Effector memory CD8-positive, alpha-beta T cell (primary cell): ENCODE measurements around the gene NBAS.

ENCODE experiments used
- ATAC-seq: fragments of 150-1000 bp; cut with Tn5 transposase; replicated peaks from 2 replicates; pipeline ENCODE4 v1.10.0; 2021; ENCODE audit warnings: mild to moderate bottlenecking, moderate library complexity
- DNase-seq, 3 experiments: peaks; one replicate each; pipeline ENCODE4 v3.0.0; 2021
- H3K27ac Mint-ChIP-seq, 2 donors: one replicate each; pipeline ENCODE4 v1.8.0; 2022; ENCODE audit warnings: mild to moderate bottlenecking in 2 of 2, mixed read lengths in 2 of 2, moderate library complexity in 2 of 2
- H3K27me3 Mint-ChIP-seq, 2 donors: one replicate each; pipeline ENCODE4 v1.8.0; 2022; ENCODE audit warnings: mixed read lengths in 2 of 2
- H3K36me3 Mint-ChIP-seq: one replicate; pipeline ENCODE4 v1.8.0; 2022; ENCODE audit warnings: mild to moderate bottlenecking, moderate library complexity, mixed read lengths; ENCODE audit not compliant: insufficient read depth
- H3K4me1 Mint-ChIP-seq, 2 donors: one replicate each; pipeline ENCODE4 v1.8.0; 2022; ENCODE audit warnings: low read depth in 2 of 2, mixed read lengths in 2 of 2
- H3K4me3 Mint-ChIP-seq, 2 donors: one replicate each; pipeline ENCODE4 v1.8.0; 2022; ENCODE audit warnings: mild to moderate bottlenecking in 2 of 2, mixed read lengths in 2 of 2, moderate library complexity in 2 of 2
- H3K9me3 Mint-ChIP-seq, 2 donors: one replicate each; pipeline ENCODE4 v1.8.0; 2022; ENCODE audit warnings: mixed read lengths in 2 of 2

NBAS gene

DNA sequence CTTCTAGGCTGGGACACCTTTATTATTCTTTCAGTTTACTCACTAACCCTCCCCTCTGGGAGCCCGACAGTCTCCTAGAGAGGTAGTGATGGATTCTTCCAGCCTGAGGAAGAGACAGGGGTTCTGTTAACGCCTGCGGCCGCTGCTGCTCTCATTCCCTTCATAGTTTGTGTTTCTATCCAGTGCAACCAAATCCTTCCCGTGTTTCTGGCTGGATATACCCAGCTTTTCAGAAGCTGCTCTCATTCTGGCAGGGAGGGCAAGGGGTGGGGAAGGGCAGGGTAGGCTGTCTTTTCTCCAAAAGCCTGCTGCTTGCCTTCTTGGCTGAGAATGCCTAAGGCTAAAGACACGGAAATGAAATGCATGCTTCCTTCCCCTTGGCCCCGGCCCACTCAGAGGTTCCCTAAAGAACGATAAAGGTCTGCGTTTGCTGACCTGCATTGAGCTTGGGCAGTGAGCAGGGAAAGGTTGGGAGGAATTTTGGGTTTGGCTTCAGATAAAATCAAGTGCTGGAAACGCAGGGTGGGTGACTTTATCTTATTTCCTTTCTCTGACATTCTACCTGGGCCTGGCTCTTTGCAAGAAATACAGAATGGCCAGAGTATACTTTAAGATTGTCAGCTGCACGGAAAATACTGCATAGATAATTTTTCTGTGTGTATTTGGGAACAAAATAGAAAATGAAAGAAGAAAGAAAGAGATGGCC is 390.9 kb downstream of the NBAS start:
- DNase-seq (no peak), ATAC-seq (no peak)
- Mint-ChIP-seq H3K36me3 (peaks cover 9% of the 10 kb centered on the region), H3K4me1 (no peaks in the 10 kb centered on the region), H3K4me3 (no peak overlapping the region), H3K27me3 (no peaks in the 10 kb centered on the region), H3K27ac (no peak overlapping the region), H3K9me3 (no peaks in the 10 kb centered on the region)

DNA sequence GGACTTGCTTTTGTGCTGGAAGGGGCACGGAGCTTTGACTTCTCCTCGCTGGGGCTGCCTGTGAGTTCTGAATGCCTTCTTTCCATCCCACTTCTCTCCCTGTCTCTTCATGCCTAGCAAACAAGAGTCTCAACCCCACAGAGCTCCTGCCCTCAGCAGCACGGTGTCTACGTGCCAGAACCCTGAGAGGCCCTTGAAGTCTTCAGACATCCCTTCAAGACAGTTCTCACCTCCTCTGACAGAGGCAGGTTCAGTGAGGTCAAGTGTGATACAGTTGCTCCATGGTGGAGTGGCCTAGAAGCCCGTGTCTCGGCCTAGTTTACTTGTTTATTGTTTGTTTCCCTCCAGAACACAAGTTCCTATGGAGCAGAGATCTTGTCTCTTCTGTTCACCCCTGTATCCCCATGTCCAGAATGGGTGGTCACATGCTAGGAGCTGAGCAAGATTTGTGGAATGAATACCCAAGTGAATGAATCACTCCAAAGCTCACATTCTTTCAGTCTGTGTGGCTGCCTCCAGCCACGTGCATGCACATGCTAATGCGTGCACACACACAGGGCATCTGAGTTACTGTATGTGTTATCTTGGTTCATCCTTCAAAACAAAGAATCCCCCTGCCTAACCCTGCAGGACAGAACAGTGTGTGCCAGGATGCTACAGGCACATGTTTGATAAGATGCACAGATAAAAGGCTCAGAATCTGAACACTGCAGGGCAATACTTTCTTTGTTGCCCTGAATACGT is 391.6 kb downstream of the NBAS start:
- H3K4me3 Mint-ChIP-seq, result no peak overlapping the region
- no peaks in the 10 kb centered on the region for H3K4me1 Mint-ChIP-seq
- ATAC-seq (no peak), DNase-seq (no peak)
- peak overlapping the region in 1 of 2 donors; percentile 29 for H3K27ac Mint-ChIP-seq
- H3K36me3 Mint-ChIP-seq, result peaks cover 9% of the 10 kb centered on the region
- no peaks in the 10 kb centered on the region for H3K9me3 Mint-ChIP-seq
- no peaks in the 10 kb centered on the region for H3K27me3 Mint-ChIP-seq

DNA sequence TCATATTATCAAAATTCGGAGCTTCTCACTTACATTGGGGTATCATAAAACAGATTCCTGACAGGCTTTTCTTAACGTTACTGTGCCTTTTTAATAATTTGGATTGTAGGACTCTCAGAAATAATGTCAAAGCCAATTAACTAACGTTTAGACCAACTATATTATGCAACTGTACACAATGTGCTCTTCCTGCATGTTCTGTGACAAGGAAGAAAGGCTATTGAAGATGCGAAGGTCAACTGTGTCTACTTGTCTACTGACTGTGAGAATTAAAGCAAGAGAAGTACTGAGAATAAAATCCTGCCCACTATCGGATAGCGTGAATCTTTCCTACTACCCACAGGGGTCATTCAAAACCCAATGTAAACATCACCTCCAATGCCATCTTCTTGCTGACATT is 393.0 kb downstream of the NBAS start:
- Mint-ChIP-seq H3K9me3 (no peaks in the 10 kb centered on the region), H3K4me3 (no peak overlapping the region), H3K27ac (no peak overlapping the region), H3K4me1 (no peaks in the 10 kb centered on the region), H3K36me3 (peaks cover 9% of the 10 kb centered on the region), H3K27me3 (no peaks in the 10 kb centered on the region)
- no peak for ATAC-seq
- no peak for DNase-seq

DNA sequence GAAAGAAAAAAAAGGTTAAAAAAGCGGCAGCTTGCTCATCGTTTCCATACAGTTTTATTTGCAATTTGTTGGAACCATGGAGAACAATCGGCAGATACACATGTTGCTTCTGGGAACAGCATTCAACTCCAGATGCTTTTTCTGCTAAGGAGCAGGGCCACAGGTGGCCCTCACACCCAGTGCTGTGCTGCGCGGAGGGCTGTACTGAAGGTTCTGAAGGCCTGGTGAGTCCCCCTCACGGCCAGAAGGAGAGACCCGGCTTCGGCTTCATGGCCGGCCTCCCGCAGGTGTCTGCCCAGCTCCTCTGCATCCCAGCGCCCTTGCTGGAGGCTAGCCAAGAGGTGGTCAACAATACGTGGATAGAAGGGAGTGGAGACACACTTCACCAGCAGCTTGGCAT is 394.3 kb downstream of the NBAS start:
- no peak for ATAC-seq
- H3K4me3 Mint-ChIP-seq, result no peak overlapping the region
- no peaks in the 10 kb centered on the region for H3K27me3 Mint-ChIP-seq
- H3K9me3 Mint-ChIP-seq, result no peaks in the 10 kb centered on the region
- peaks cover 6% of the 10 kb centered on the region for H3K36me3 Mint-ChIP-seq
- H3K4me1 Mint-ChIP-seq, result peaks cover 0 to 5% of the 10 kb centered on the region in 2 donors
- DNase-seq, result no peak
- H3K27ac Mint-ChIP-seq, result peak overlapping the region in 1 of 2 donors; percentile 36

DNA sequence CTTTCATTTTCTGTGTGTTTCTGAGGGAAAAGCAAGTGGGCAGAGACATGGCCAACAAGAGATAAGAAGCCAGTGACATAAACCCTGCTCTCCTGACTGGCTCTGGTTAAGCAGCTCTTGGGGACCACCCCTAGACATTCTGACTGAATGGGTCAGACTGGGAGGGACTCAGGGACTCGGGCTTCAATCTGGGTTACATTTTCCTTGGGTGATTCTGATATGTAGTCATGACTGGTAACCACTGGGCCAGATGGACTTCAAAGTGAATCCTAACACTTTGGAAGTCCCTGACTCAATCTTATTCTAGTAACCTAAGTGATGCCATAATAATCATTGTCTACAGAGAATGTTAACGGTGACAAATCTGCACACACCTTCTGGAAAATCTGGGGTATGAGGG is 397.8 kb downstream of the NBAS start:
- Mint-ChIP-seq H3K36me3 (peaks cover 6% of the 10 kb centered on the region), H3K27me3 (no peaks in the 10 kb centered on the region), H3K9me3 (no peaks in the 10 kb centered on the region), H3K4me3 (no peak overlapping the region), H3K27ac (no peak overlapping the region), H3K4me1 (peaks cover 2 to 11% of the 10 kb centered on the region in 2 donors)
- ATAC-seq (no peak), DNase-seq (no peak)

DNA sequence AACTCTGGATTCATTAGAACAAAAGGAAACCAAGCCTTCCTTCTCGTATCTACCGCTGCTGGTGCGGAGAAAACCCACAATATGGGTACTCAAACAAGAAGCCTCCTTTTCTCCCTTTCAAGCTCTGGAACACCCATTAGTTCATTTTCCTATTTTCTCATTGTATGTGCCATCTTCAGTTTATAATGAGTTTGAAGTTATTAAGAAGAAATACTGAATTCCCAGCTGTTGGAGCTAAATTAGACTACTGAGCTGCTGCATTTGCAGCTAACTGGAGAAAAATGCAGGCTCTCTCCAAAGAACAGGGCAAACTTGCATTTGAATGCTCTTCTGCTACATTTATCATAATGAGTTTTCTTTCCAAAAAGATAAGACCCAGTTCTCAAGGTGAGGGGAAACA is 398.5 kb downstream of the NBAS start:
- no peak for ATAC-seq
- H3K9me3 Mint-ChIP-seq, result no peaks in the 10 kb centered on the region
- peak overlapping the region in 1 of 2 donors; percentile 66 for H3K27ac Mint-ChIP-seq
- H3K4me3 Mint-ChIP-seq, result no peak overlapping the region
- H3K27me3 Mint-ChIP-seq, result no peaks in the 10 kb centered on the region
- peaks cover 7% of the 10 kb centered on the region for H3K36me3 Mint-ChIP-seq
- no peak for DNase-seq
- peaks cover 2 to 11% of the 10 kb centered on the region in 2 donors for H3K4me1 Mint-ChIP-seq

DNA sequence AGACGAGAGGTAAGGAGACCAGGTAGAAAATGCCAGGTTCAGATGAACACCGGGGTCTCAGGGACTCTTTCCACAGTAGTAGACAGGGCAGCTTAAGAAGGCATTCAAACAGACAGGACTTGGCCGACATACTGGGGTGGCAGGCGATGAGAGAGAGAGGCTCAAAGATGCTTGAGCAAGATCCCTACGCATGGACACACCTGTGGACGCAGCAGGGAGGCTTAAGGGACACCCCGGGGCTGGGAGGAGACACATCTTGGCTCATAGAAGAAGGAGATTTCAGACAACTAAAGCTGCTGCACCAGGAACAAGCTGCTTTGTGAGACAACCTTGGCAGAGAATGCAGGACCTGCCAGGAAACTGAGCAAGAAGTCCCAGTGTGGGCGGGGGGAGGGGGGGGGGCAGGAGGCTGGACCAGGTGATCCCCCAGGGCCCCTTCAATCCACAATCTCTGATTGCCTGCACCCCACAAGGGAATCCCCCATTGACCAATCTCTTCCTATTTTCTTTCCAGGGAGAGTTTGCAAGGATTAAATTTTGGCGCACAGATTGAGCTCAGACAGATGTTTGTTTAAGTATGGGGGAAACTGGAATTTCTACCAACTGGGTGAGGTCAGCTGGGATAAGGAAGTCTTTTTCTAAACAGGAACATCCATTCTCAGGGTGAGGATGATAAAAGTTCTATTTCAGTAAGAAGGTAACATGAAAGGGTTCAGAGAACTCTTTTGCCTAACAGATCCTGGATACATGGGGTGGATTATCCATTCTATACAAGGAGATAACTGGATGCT is 400.7 kb downstream of the NBAS start:
- H3K27ac Mint-ChIP-seq, result no peak overlapping the region
- DNase-seq, result no peak
- H3K36me3 Mint-ChIP-seq, result peaks cover 3% of the 10 kb centered on the region
- no peaks in the 10 kb centered on the region for H3K27me3 Mint-ChIP-seq
- no peak overlapping the region for H3K4me3 Mint-ChIP-seq
- peaks cover 2 to 11% of the 10 kb centered on the region in 2 donors for H3K4me1 Mint-ChIP-seq
- H3K9me3 Mint-ChIP-seq, result no peaks in the 10 kb centered on the region
- ATAC-seq, result no peak

GRCh38 chr2:15159751-15160177 is 401.4 kb downstream of the NBAS start:
- no peak for ATAC-seq
- DNase-seq, result peak in 2 of 3 experiments; percentile 3 to 15
- Mint-ChIP-seq H3K36me3 (peaks cover 3% of the 10 kb centered on the region), H3K9me3 (no peaks in the 10 kb centered on the region), H3K27ac (no peak overlapping the region), H3K4me1 (peaks cover 2 to 11% of the 10 kb centered on the region in 2 donors), H3K27me3 (no peaks in the 10 kb centered on the region), H3K4me3 (no peak overlapping the region)

GRCh38 chr2:15159206-15159605 is 401.9 kb downstream of the NBAS start:
- no peak for DNase-seq
- H3K27ac Mint-ChIP-seq, result no peak overlapping the region
- H3K36me3 Mint-ChIP-seq, result peaks cover 3% of the 10 kb centered on the region
- H3K27me3 Mint-ChIP-seq, result no peaks in the 10 kb centered on the region
- ATAC-seq, result no peak
- no peak overlapping the region for H3K4me3 Mint-ChIP-seq
- peaks cover 2 to 11% of the 10 kb centered on the region in 2 donors for H3K4me1 Mint-ChIP-seq
- H3K9me3 Mint-ChIP-seq, result no peaks in the 10 kb centered on the region

DNA sequence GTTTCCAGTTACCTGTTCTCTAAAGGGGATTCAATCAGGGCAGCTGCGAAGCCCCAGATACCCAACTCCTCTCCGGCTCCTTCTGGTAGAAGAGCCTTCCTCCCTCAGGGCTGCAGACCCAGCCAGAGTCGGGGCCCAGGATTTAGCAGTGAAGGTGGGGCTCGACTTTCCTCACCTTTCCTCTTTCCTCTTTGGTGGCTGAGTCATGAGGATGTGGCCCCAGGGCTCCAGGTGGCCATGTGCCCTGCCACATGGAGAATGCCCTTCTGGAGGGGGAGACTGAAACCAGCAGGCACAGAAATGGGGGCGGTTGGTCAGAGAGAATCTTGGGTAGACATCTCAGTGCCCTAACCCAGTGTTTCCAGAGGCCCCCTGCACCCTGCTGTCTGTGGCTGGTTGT is 402.6 kb downstream of the NBAS start:
- no peak overlapping the region for H3K27ac Mint-ChIP-seq
- ATAC-seq (no peak), DNase-seq (no peak)
- H3K9me3 Mint-ChIP-seq, result no peaks in the 10 kb centered on the region
- H3K27me3 Mint-ChIP-seq, result no peaks in the 10 kb centered on the region
- no peak overlapping the region for H3K4me3 Mint-ChIP-seq
- H3K36me3 Mint-ChIP-seq, result peaks cover 3% of the 10 kb centered on the region
- peaks cover 2 to 11% of the 10 kb centered on the region in 2 donors for H3K4me1 Mint-ChIP-seq

GRCh38 chr2:15158100-15158499 is 403.0 kb downstream of the NBAS start:
- peaks cover 3% of the 10 kb centered on the region for H3K36me3 Mint-ChIP-seq
- H3K4me3 Mint-ChIP-seq, result no peak overlapping the region
- H3K27ac Mint-ChIP-seq, result no peak overlapping the region
- ATAC-seq, result no peak
- H3K9me3 Mint-ChIP-seq, result no peaks in the 10 kb centered on the region
- peaks cover 2 to 11% of the 10 kb centered on the region in 2 donors for H3K4me1 Mint-ChIP-seq
- no peaks in the 10 kb centered on the region for H3K27me3 Mint-ChIP-seq
- DNase-seq, result no peak

- Mint-ChIP-seq H3K4me3 (no peak overlapping the region), H3K27ac (no peak overlapping the region), H3K4me1 (peaks cover 0 to 5% of the 10 kb centered on the region in 2 donors), H3K36me3 (peaks cover 3% of the 10 kb centered on the region), H3K9me3 (no peaks in the 10 kb centered on the region), H3K27me3 (no peaks in the 10 kb centered on the region)
- ATAC-seq (no peak), DNase-seq (no peak)
These were observed 405.1 kb downstream of the NBAS start for GRCh38 chr2:15155959-15156574.

DNA sequence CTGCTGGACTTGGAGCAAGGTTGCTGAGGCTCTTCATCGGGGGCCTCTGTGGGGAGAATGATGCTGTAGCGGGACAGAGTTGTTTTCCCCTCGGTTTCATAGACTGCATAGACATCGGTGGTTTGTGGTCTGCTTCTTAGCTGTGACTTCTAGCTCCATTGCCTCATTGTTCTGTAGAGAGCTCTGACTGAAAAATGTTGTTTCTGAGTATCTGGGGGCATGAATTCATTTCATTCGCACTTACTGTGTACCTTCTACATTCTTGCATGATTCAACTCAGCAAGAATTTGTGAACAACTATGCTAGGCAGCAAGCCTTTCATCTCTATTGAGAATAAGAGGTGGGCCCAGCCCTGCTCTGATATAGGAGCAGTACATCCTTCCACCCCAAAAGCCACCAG is 406.8 kb downstream of the NBAS start:
- Mint-ChIP-seq H3K27ac (no peak overlapping the region), H3K36me3 (peaks cover 3% of the 10 kb centered on the region), H3K9me3 (no peaks in the 10 kb centered on the region), H3K4me1 (no peaks in the 10 kb centered on the region), H3K27me3 (no peaks in the 10 kb centered on the region), H3K4me3 (no peak overlapping the region)
- ATAC-seq (no peak), DNase-seq (no peak)
